IMR-90 (cell line): ENCODE results near the gene UCHL5. TPM values are rescaled to one million over a fixed set of nuclear protein-coding genes. Genes with fewer than 3 reads are reported as not detected.

Experiments
- ATAC-seq: fragments of 200-7000 bp; cut with Tn5 transposase; 2 replicates; pipeline ENCODE4 v1.9.1; 2020; ENCODE audit warnings: low read depth, mild to moderate bottlenecking, moderate library complexity
- BruUV-seq: library from RNA; stranded (reverse); fragments of 400-500 nt; replicated peaks from 2 replicates; lab custom pipeline; 2021; lab: Mats Ljungman, UMichigan
- CTCF ChIA-PET: fragments of 300-600 bp; formaldehyde crosslinking; extraction: SDS; loops from one replicate; lab custom pipeline; 2021; ENCODE audit warnings: antibody characterized with exemption; lab: Yijun Ruan, JAX
- POLR2A ChIA-PET: fragments of 300-600 bp; sonication (Branson Sonifier 250); formaldehyde crosslinking; loops from one replicate; lab custom pipeline; 2022; ENCODE audit warnings: antibody characterized with exemption; ENCODE audit not compliant: unreplicated experiment; lab: Charles Lee
- DNase-seq: peaks from one replicate; pipeline ENCODE4 v3.0.0; 2013
- H2AFZ ChIP-seq: replicated peaks from 2 replicates; pipeline ENCODE3; 2013; ENCODE audit warnings: low read length, mild to moderate bottlenecking; ENCODE audit not compliant: poor library complexity
- H2AK5ac ChIP-seq: 2 replicates; pipeline ENCODE4 v1.6.1; 2013; ENCODE audit warnings: low read depth, low read length, inconsistent platforms
- H2AK9ac ChIP-seq: replicated peaks from 2 replicates; pipeline ENCODE3; 2013; ENCODE audit warnings: mild to moderate bottlenecking, low read depth, low read length, moderate library complexity; ENCODE audit not compliant: poor library complexity
- H2BK120ac ChIP-seq: 2 replicates; pipeline ENCODE4 v1.6.1; 2013; ENCODE audit warnings: low read depth, low read length, inconsistent platforms
- H2BK15ac ChIP-seq: 3 replicates; pipeline ENCODE4 v1.6.1; 2013; ENCODE audit warnings: low read depth, low read length, inconsistent platforms
- H2BK20ac ChIP-seq: 2 replicates; pipeline ENCODE4 v1.6.1; 2013; ENCODE audit warnings: low read depth, mild to moderate bottlenecking, inconsistent platforms, low read length, moderate library complexity
- H2BK5ac ChIP-seq: 2 replicates; pipeline ENCODE4 v1.6.1; 2013; ENCODE audit warnings: mild to moderate bottlenecking, low read depth, low read length, inconsistent platforms; ENCODE audit not compliant: poor library complexity, severe bottlenecking
- H3K14ac ChIP-seq: replicated peaks from 2 replicates; pipeline ENCODE4 v1.6.1; 2013; ENCODE audit warnings: low read depth, low read length, inconsistent platforms
- H3K18ac ChIP-seq: 2 replicates; pipeline ENCODE4 v1.6.1; 2013; ENCODE audit warnings: low read depth, low read length, control low read depth
- H3K23ac ChIP-seq: 2 replicates; pipeline ENCODE4 v1.6.1; 2013; ENCODE audit warnings: low read depth, low read length, inconsistent platforms
- H3K27ac ChIP-seq: 2 replicates; pipeline ENCODE4 v1.5.1; 2013; ENCODE audit warnings: mild to moderate bottlenecking, control low read depth, low read length; ENCODE audit not compliant: insufficient read depth
- H3K27me3 ChIP-seq: 2 replicates; pipeline ENCODE4 v1.6.1; 2013; ENCODE audit warnings: low read length; ENCODE audit not compliant: control insufficient read depth, insufficient read depth
- H3K36me3 ChIP-seq: 2 replicates; pipeline ENCODE4 v1.6.1; 2013; ENCODE audit warnings: low read length, mixed read lengths; ENCODE audit not compliant: control insufficient read depth, insufficient read depth
- H3K4ac ChIP-seq: 2 replicates; pipeline ENCODE4 v1.6.1; 2013; ENCODE audit warnings: low read depth, low read length, inconsistent platforms
- H3K4me1 ChIP-seq: 2 replicates; pipeline ENCODE4 v1.6.1; 2013; ENCODE audit warnings: low read length, mixed read lengths; ENCODE audit not compliant: control insufficient read depth, insufficient read depth
- H3K4me2 ChIP-seq: 2 replicates; pipeline ENCODE4 v1.6.1; 2013; ENCODE audit warnings: low read depth, mild to moderate bottlenecking, control low read depth, low read length, moderate library complexity
- H3K4me3 ChIP-seq: 2 replicates; pipeline ENCODE4 v1.5.1; 2013; ENCODE audit warnings: low read depth, mild to moderate bottlenecking, control low read depth, low read length, moderate library complexity; ENCODE audit not compliant: insufficient read depth
- H3K56ac ChIP-seq: 2 replicates; pipeline ENCODE4 v1.6.1; 2013; ENCODE audit warnings: low read length, inconsistent platforms; ENCODE audit not compliant: insufficient read depth; ENCODE audit errors: extremely low read depth
- H3K79me1 ChIP-seq, 2 experiments: 2 replicates each; pipeline ENCODE4 v1.6.1; 2013; ENCODE audit warnings: low read length in 2 of 2, inconsistent platforms in 1 of 2, low read depth in 1 of 2
- H3K9ac ChIP-seq: 2 replicates; pipeline ENCODE4 v1.6.1; 2013; ENCODE audit warnings: low read depth, low read length, control low read depth
- H3K9me1 ChIP-seq: 2 replicates; pipeline ENCODE4 v1.6.1; 2013; ENCODE audit warnings: low read length, inconsistent platforms; ENCODE audit not compliant: insufficient read depth
- H3K9me3 ChIP-seq: 2 replicates; pipeline ENCODE4 v1.6.1; 2013; ENCODE audit warnings: low read length; ENCODE audit not compliant: control insufficient read depth, insufficient read depth
- H4K20me1 ChIP-seq: 2 replicates; pipeline ENCODE4 v1.6.1; 2013; ENCODE audit warnings: low read length, inconsistent platforms; ENCODE audit not compliant: insufficient read depth
- H4K5ac ChIP-seq: 2 replicates; pipeline ENCODE4 v1.6.1; 2013; ENCODE audit warnings: mild to moderate bottlenecking, low read depth, low read length, control low read depth
- H4K8ac ChIP-seq, 2 experiments: 2 replicates each; pipeline ENCODE4 v1.6.1; 2013; ENCODE audit warnings: low read depth in 2 of 2, low read length in 2 of 2, control low read depth in 1 of 2, inconsistent platforms in 1 of 2
- H4K91ac ChIP-seq: 2 replicates; pipeline ENCODE4 v1.6.1; 2013; ENCODE audit warnings: low read depth, low read length, inconsistent platforms; ENCODE audit not compliant: insufficient read depth
- BHLHE40 ChIP-seq: fragments of 150-350 bp; IDR thresholded peaks from 2 replicates; pipeline ENCODE4 v1.6.1; 2016; ENCODE audit warnings: mild to moderate bottlenecking, low read depth, low read length
- CEBPB ChIP-seq: IDR thresholded peaks from 2 replicates; pipeline ENCODE4 v1.6.1; 2012; ENCODE audit warnings: low read depth, low read length, improper control_type of control experiment
- CTCF ChIP-seq: conservative IDR thresholded peaks from 2 replicates; pipeline ENCODE4 v1.5.1; 2012; ENCODE audit warnings: mild to moderate bottlenecking, low read depth, low read length, improper control_type of control experiment
- MAFK ChIP-seq: IDR thresholded peaks from 2 replicates; pipeline ENCODE4 v1.6.1; 2012; ENCODE audit warnings: low read depth, low read length, improper control_type of control experiment
- MAZ ChIP-seq: IDR thresholded peaks from 2 replicates; pipeline ENCODE4 v1.6.1; 2012; ENCODE audit warnings: low read depth, mild to moderate bottlenecking, low read length, improper control_type of control experiment, moderate library complexity, borderline replicate concordance
- MXI1 ChIP-seq: IDR thresholded peaks from 2 replicates; pipeline ENCODE4 v1.6.1; 2012; ENCODE audit warnings: low read depth, mild to moderate bottlenecking, low read length, moderate library complexity, borderline replicate concordance
- NFE2L2 ChIP-seq: fragments of 150-350 bp; IDR thresholded peaks from 2 replicates; pipeline ENCODE4 v1.6.1; 2016; ENCODE audit warnings: low read depth, mild to moderate bottlenecking, low read length
- RCOR1 ChIP-seq: IDR thresholded peaks from 2 replicates; pipeline ENCODE4 v1.6.1; 2012; ENCODE audit warnings: mild to moderate bottlenecking, low read length, improper control_type of control experiment; ENCODE audit not compliant: insufficient replicate concordance
- RFX5 ChIP-seq: IDR thresholded peaks from 2 replicates; pipeline ENCODE4 v1.8.0; 2012; ENCODE audit warnings: low read depth, mild to moderate bottlenecking, low read length, moderate library complexity
- SMC3 ChIP-seq: fragments of 150-350 bp; IDR thresholded peaks from 2 replicates; pipeline ENCODE4 v1.6.1; 2016; ENCODE audit warnings: low read depth, mild to moderate bottlenecking, antibody characterized with exemption, low read length, moderate library complexity
- USF2 ChIP-seq: fragments of 150-350 bp; IDR thresholded peaks from 2 replicates; pipeline ENCODE4 v1.6.1; 2017; ENCODE audit warnings: mild to moderate bottlenecking, antibody characterized with exemption, low read length, low read depth
- dilution Hi-C: fragments of 300-500 bp; cut with HindIII; formaldehyde crosslinking; loops from one replicate; pipeline ENCODE4 v1.14.3; 2018; ENCODE audit warnings: low sequenced_read_pairs; ENCODE audit not compliant: unreplicated experiment
- in situ Hi-C: fragments of 300-500 bp; cut with MboI; formaldehyde crosslinking; loops from 3 replicates; pipeline ENCODE4 v1.14.3; 2019; ENCODE audit warnings: low sequenced_read_pairs, inconsistent platforms, mixed read lengths
- intact Hi-C: fragments of 100-400 bp; cut with micrococcal nuclease; formaldehyde crosslinking; loops from 2 replicates; pipeline ENCODE4 v1.10.0; 2022
- polyA plus RNA-seq, 3 experiments: library from polyadenylated mRNA; depleted of rRNA; stranded (reverse); fragments of >200 nt; gene quantifications; 2 replicates each; pipeline ENCODE4 v1.2.3, GENCODE V29; 2012; ENCODE audit warnings: low replicate concordance in 1 of 3
- total RNA-seq: library from RNA; depleted of rRNA; stranded (reverse); fragments of >200 nt; gene quantifications from 2 replicates; pipeline ENCODE4 v1.2.3, GENCODE V29; 2012

The UCHL5 gene
- total and polyA plus RNA-seq, 2 of the 4 experiments (the other 2 are of a cell fraction) = 12.9 to 18.4 TPM

GRCh38 chr1:192968323-192968722 is 90.8 kb downstream of the UCHL5 start:
- Histone ChIP-seq H3K79me1 (no peaks in the 10 kb centered on the region), H3K9me3 (no peaks in the 10 kb centered on the region), H3K18ac (no peak overlapping the region), H2BK20ac (no peak overlapping the region), H2BK120ac (no peak overlapping the region), H2AFZ (no peak overlapping the region), H4K91ac (no peak overlapping the region), H3K4me1 (0 out of 2 replicates have a peak, but pooled peaks cover 1% of the 10 kb centered on the region), H4K8ac (no peak overlapping the region), H3K23ac (no peak overlapping the region), H3K27me3 (no peaks in the 10 kb centered on the region), H3K9ac (no peak overlapping the region), H4K20me1 (no peaks in the 10 kb centered on the region), H3K4me3 (no peak overlapping the region), H3K14ac (no peak overlapping the region), H3K4me2 (no peak overlapping the region), H3K27ac (no peak overlapping the region), H3K56ac (no peak overlapping the region), H2BK5ac (no peak overlapping the region), H3K9me1 (no peaks in the 10 kb centered on the region), H4K5ac (no peak overlapping the region), H2BK15ac (no peak overlapping the region), H3K36me3 (no peaks in the 10 kb centered on the region), H3K4ac (no peak overlapping the region), H2AK5ac (no peak overlapping the region), H2AK9ac (no peak overlapping the region)
- dilution Hi-C loops (no loop called here), in situ Hi-C loops (no loop called here), intact Hi-C loops (no loop called here)
- ChIA-PET POLR2A (no interaction called here), CTCF (interaction anchor here (0.6 to 1.2 kb wide), 3 partner anchors 9 to 652 kb away, joined by 3 read pairs; partner anchors contain the start of gene RGS21)
- no TSS peak for BruUV-seq
- TF ChIP-seq RFX5 (no peak), NFE2L2 (no peak), BHLHE40 (no peak), SMC3 (no peak), CEBPB (no peak), MAZ (no peak), MAFK (no peak), RCOR1 (no peak), CTCF (no peak), MXI1 (no peak), USF2 (no peak)
- ATAC-seq (no peak), DNase-seq (no peak)
